ENCODE results near the gene CDNF. TPM values are rescaled to one million over a fixed set of nuclear protein-coding genes. Genes with fewer than 3 reads are reported as not detected.

CDNF gene
- total RNA-seq, 1 donor from 2014 or later, result 1.3 TPM

DNA sequence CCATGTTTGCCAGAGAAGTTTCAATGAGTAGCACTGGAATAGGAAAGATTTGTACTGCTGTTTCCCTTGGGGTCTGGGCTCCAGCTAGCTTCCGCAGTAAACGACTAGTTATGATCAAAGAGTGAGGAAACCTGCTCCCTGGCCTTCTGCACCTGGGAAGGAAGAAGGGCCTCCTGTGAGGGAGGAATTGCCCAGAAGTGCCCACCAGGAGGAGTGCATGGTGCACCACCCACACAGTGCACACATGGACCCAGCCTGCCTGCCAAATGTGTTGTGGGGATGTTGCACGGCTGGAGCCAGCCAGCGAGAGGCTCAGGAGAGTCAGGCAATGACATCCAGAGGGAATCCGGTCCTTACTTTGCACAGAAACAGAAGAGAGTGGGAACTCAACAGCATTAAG lies 36.1 kb downstream of the CDNF start:
- Mint-ChIP-seq H3K27me3 (peaks cover 13% of the 10 kb centered on the region), H3K27ac (no peak overlapping the region), H3K36me3 (no peaks in the 10 kb centered on the region), H3K4me1 (ENCODE audit: unreplicated experiment) (no peaks in the 10 kb centered on the region), H3K4me3 (no peak overlapping the region), H3K9me3 (no peaks in the 10 kb centered on the region)
- TF ChIP-seq, protein P1, sequence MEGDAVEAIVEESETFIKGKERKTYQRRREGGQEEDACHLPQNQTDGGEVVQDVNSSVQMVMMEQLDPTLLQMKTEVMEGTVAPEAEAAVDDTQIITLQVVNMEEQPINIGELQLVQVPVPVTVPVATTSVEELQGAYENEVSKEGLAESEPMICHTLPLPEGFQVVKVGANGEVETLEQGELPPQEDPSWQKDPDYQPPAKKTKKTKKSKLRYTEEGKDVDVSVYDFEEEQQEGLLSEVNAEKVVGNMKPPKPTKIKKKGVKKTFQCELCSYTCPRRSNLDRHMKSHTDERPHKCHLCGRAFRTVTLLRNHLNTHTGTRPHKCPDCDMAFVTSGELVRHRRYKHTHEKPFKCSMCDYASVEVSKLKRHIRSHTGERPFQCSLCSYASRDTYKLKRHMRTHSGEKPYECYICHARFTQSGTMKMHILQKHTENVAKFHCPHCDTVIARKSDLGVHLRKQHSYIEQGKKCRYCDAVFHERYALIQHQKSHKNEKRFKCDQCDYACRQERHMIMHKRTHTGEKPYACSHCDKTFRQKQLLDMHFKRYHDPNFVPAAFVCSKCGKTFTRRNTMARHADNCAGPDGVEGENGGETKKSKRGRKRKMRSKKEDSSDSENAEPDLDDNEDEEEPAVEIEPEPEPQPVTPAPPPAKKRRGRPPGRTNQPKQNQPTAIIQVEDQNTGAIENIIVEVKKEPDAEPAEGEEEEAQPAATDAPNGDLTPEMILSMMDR (conservative IDR thresholded peaks at IDR 0.05), result peak; percentile 24
- no peak for DNase-seq (ENCODE audit: extremely low spot score, unreplicated experiment)

DNA sequence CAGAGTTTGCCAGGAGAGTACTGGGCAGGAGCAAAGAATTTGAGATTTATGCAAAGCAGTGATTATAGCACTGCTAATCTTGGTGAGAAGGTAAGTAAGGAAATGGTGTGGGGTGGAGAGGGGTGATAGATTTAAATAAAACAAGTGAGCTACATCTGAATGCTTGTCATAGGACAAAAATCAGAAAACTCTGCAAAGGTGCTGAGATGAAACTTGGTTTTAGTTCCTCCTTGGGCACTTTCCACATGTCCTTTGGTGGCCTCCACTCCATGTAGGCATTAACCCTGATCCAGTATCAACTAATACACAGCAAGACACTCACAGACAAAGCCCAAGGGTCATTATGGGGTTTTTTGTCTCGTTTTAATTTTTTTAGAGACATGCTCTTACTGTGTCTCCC lies 37.4 kb downstream of the CDNF start:
- Mint-ChIP-seq H3K9me3 (no peaks in the 10 kb centered on the region), H3K4me1 (ENCODE audit: unreplicated experiment) (no peaks in the 10 kb centered on the region), H3K27ac (no peak overlapping the region), H3K36me3 (no peaks in the 10 kb centered on the region), H3K27me3 (peaks cover 13% of the 10 kb centered on the region), H3K4me3 (no peak overlapping the region)
- no peak for DNase-seq (ENCODE audit: extremely low spot score, unreplicated experiment)
- TF ChIP-seq, protein P1 (conservative IDR thresholded peaks at IDR 0.05), result no peak

DNA sequence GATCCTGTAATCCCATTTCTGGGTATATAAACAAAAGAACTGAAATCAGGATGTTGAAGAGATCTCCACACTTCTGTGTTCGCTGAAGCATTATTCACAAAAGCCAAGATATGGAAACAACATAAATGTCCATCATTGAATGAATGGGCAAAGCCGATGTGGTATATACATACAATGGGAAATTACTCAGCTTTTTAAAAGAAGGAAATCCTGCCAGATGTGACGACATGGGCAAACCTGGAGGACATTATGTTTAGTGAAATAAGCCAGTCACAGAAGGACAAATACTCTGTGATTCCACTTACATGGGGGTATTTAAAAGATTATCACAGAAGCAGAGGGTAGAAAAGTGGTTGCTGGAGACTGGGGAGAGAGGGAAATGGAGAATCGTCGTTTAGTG lies 39.2 kb downstream of the CDNF start:
- H3K4me3 Mint-ChIP-seq, result no peak overlapping the region
- no peaks in the 10 kb centered on the region for H3K9me3 Mint-ChIP-seq
- DNase-seq (ENCODE audit: extremely low spot score, unreplicated experiment), result no peak
- H3K36me3 Mint-ChIP-seq, result no peaks in the 10 kb centered on the region
- no peaks in the 10 kb centered on the region for H3K4me1 Mint-ChIP-seq (ENCODE audit: unreplicated experiment)
- no peak overlapping the region for H3K27ac Mint-ChIP-seq
- TF ChIP-seq, protein P1 (conservative IDR thresholded peaks at IDR 0.05), result no peak
- H3K27me3 Mint-ChIP-seq, result peaks cover 13% of the 10 kb centered on the region

DNA sequence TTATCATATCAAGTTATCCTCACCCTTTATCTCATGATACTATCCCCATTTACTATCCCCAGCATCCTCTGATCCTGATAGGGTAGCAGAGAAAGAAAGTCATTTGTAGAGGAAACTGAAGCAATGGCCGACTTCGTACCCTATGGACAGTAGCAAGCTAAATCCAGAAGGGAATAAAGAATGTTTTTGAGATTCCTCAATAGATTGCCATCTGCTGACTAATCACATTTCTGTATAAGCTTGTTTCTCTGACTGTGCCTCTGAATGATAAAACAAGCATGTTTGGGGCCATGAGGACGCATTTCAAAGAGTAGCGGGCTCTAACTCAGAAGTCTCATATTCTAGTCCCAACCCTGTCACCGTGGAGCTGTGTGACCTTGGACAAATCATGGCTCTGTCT lies 49.9 kb downstream of the CDNF start:
- H3K36me3 Mint-ChIP-seq, result no peaks in the 10 kb centered on the region
- TF ChIP-seq, protein P1 (conservative IDR thresholded peaks at IDR 0.05), result no peak
- H3K4me3 Mint-ChIP-seq, result no peak overlapping the region
- no peaks in the 10 kb centered on the region for H3K27me3 Mint-ChIP-seq
- H3K4me1 Mint-ChIP-seq (ENCODE audit: unreplicated experiment), result no peaks in the 10 kb centered on the region
- no peak overlapping the region for H3K27ac Mint-ChIP-seq
- DNase-seq (ENCODE audit: extremely low spot score, unreplicated experiment), result no peak
- peaks cover 7% of the 10 kb centered on the region for H3K9me3 Mint-ChIP-seq

DNA sequence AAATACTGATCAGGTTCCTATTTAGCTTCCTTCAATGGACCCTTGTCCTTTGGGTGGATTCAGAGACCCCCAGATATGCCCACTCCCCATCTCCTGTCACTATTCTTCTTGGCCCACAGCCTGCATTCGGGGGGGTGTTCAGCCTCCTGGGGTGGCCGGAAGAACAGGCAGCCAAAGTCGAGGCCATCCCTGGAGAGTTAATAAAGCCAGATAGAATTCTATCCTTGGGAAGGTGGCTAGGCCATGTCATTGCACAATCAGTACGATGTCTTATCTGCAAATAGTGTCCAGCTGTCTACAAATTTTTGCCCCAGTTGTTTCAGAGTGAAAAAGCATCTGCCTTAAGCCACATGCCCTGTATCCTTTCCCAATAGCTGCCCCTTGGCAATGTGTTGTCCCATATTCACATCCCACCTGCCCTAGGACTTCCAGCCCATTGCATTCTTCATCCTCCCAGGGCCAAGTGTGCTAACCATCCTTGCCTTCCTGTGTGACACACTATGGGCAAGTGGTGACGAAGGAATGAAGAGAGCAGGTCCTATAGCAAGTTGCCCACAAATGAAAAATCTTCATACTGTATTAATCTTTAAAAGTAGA lies 53.3 kb downstream of the CDNF start:
- Mint-ChIP-seq H3K4me3 (no peak overlapping the region), H3K36me3 (no peaks in the 10 kb centered on the region), H3K4me1 (ENCODE audit: unreplicated experiment) (no peaks in the 10 kb centered on the region), H3K9me3 (peaks cover 7% of the 10 kb centered on the region), H3K27ac (no peak overlapping the region), H3K27me3 (no peaks in the 10 kb centered on the region)
- TF ChIP-seq, protein P1 (conservative IDR thresholded peaks at IDR 0.05), result no peak
- no peak for DNase-seq (ENCODE audit: extremely low spot score, unreplicated experiment)
